Ascending aorta (tissue), 2 donors: Measurements from ENCODE around the gene ABCA1. TPM values are rescaled to one million over a fixed set of nuclear protein-coding genes. Genes with fewer than 3 reads are reported as not detected.
A peak's percentile ranks its signal among the peaks of the same experiment; 100 is the strongest.

ENCODE experiments used
- DNase-seq, 2 donors: peaks; one replicate each; pipeline ENCODE4 v3.0.0-alpha.2; 2019; ENCODE audit warnings: low spot score in 2 of 2
- H3K27ac ChIP-seq, 2 donors: fragments of 200-600 bp; sonication (generic); one replicate each; pipeline ENCODE4 v1.5.1; 2016 to 2017; ENCODE audit warnings: mild to moderate bottlenecking in 1 of 2
- H3K27me3 ChIP-seq: fragments of 200-600 bp; sonication (generic); one replicate; pipeline ENCODE4 v1.5.1; 2017
- H3K36me3 ChIP-seq, 2 donors: fragments of 200-600 bp; sonication (generic); one replicate each; pipeline ENCODE4 v1.5.1; 2016
- H3K4me1 ChIP-seq, 2 donors: fragments of 200-600 bp; sonication (generic); one replicate each; pipeline ENCODE4 v1.5.1; 2016 to 2017; ENCODE audit warnings: mild to moderate bottlenecking in 1 of 2
- H3K4me3 ChIP-seq, 2 donors: fragments of 200-600 bp; sonication (generic); one replicate each; pipeline ENCODE4 v1.5.1; 2016 to 2017; ENCODE audit warnings: mild to moderate bottlenecking in 1 of 2
- H3K9me3 ChIP-seq, 2 donors: fragments of 200-600 bp; sonication (generic); one replicate each; pipeline ENCODE4 v1.5.1; 2016
- CTCF ChIP-seq, 3 experiments: fragments of 200-600 bp in 2 of 3; fragments of 450-650 bp in 1 of 3; sonication (generic) in 2 of 3; IDR thresholded peaks; one replicate each; pipeline ENCODE4 v1.5.1; 2016 to 2019; ENCODE audit warnings: antibody characterized with exemption in 3 of 3, mild to moderate bottlenecking in 1 of 3, moderate library complexity in 1 of 3
- intact Hi-C: fragments of 100-400 bp; cut with DNase I; formaldehyde crosslinking; loops from one replicate; pipeline ENCODE4 v1.15.1; 2023
- total RNA-seq: library from RNA; depleted of rRNA; stranded (reverse); fragments of >200 nt; gene quantifications from one replicate; pipeline ENCODE4 v1.1.0, GENCODE V29; 2016

Gene ABCA1
- total RNA-seq, 1 donor from 2014 or later: 14.0 TPM

- Histone ChIP-seq H3K27me3 (no peaks in the 10 kb centered on the region), H3K36me3 (peaks cover 24 to 31% of the 10 kb centered on the region in 2 donors), H3K4me3 (no peak overlapping the region), H3K9me3 (no peaks in the 10 kb centered on the region), H3K27ac (no peak overlapping the region), H3K4me1 (peaks cover 0 to 7% of the 10 kb centered on the region in 2 donors)
- DNase-seq: no peak
- no peak for TF ChIP-seq CTCF (IDR thresholded peaks at IDR 0.05)
- intact Hi-C loops: no loop called here
Observed at GRCh38 chr9:104750185-104750767, 177.7 kb downstream of the ABCA1 start.

- peak overlapping the region; percentile 91 to 94 for H3K27ac ChIP-seq
- peaks cover 0 to 7% of the 10 kb centered on the region in 2 donors for H3K4me1 ChIP-seq
- H3K36me3 ChIP-seq: peaks cover 15 to 20% of the 10 kb centered on the region in 2 donors
- H3K9me3 ChIP-seq: no peaks in the 10 kb centered on the region
- no peak for DNase-seq
- intact Hi-C loops: no loop called here
- no peak for TF ChIP-seq CTCF (IDR thresholded peaks at IDR 0.05)
- H3K27me3 ChIP-seq: no peaks in the 10 kb centered on the region
- peak overlapping the region; percentile 78 to 100 for H3K4me3 ChIP-seq
Observed at GRCh38 chr9:104748359-104749031, 179.5 kb downstream of the ABCA1 start.

GRCh38 chr9:104747565-104748358 is 180.2 kb downstream of the ABCA1 start, which contains the start of gene NIPSNAP3A:
Gene NIPSNAP3A (plus strand): TSS chr9:104747683. CDS start chr9:104747793, 110 bp downstream.
- intact Hi-C loops: no loop called here
- no peak for TF ChIP-seq CTCF (IDR thresholded peaks at IDR 0.05)
- H3K4me1 ChIP-seq: peaks cover 0 to 7% of the 10 kb centered on the region in 2 donors
- H3K4me3 ChIP-seq: peak within 1 kb of the TSS; percentile 78 to 100
- H3K9me3 ChIP-seq: no peaks in the 10 kb centered on the region
- H3K36me3 ChIP-seq: peaks cover 9 to 12% of the 10 kb centered on the region in 2 donors
- peak within 1 kb of the TSS; percentile 91 to 94 for H3K27ac ChIP-seq
- H3K27me3 ChIP-seq: no peaks in the 10 kb centered on the region
- peak; percentile 27 to 91 for DNase-seq

- H3K4me1 ChIP-seq: peaks cover 0 to 7% of the 10 kb centered on the region in 2 donors
- peaks cover 3 to 8% of the 10 kb centered on the region in 2 donors for H3K36me3 ChIP-seq
- no peak for DNase-seq
- H3K9me3 ChIP-seq: no peaks in the 10 kb centered on the region
- intact Hi-C loops: no loop called here
- TF ChIP-seq CTCF (IDR thresholded peaks at IDR 0.05): no peak
- peak overlapping the region; percentile 78 to 100 for H3K4me3 ChIP-seq
- no peaks in the 10 kb centered on the region for H3K27me3 ChIP-seq
- peak overlapping the region; percentile 91 to 94 for H3K27ac ChIP-seq
Observed at GRCh38 chr9:104747245-104747564, 180.8 kb downstream of the ABCA1 start.

GRCh38 chr9:104746798-104747197 is 181.2 kb downstream of the ABCA1 start:
- H3K4me1 ChIP-seq: peaks cover 0 to 7% of the 10 kb centered on the region in 2 donors
- intact Hi-C loops: no loop called here
- peaks cover 2 to 5% of the 10 kb centered on the region in 2 donors for H3K36me3 ChIP-seq

More at GRCh38 chr9:104746798-104747197, 181.2 kb downstream of the ABCA1 start:
- no peak for DNase-seq
- TF ChIP-seq CTCF (IDR thresholded peaks at IDR 0.05): no peak
- peak overlapping the region; percentile 78 to 100 for H3K4me3 ChIP-seq
- H3K27me3 ChIP-seq: no peaks in the 10 kb centered on the region
- no peaks in the 10 kb centered on the region for H3K9me3 ChIP-seq
- peak overlapping the region; percentile 91 to 94 for H3K27ac ChIP-seq
